Mesenchymal stem cell (in vitro differentiated cells and primary cell): Measurements from ENCODE around the gene EGFR.

ENCODE experiments used
- DNase-seq: peaks from one replicate; pipeline ENCODE4 v3.0.0-alpha.2; 2013
- H2AFZ ChIP-seq: one replicate; pipeline ENCODE4 v1.6.1; 2013; ENCODE audit warnings: low read depth, mild to moderate bottlenecking, control low read depth, inconsistent platforms, low read length, moderate library complexity
- H2AK5ac ChIP-seq: 2 replicates; pipeline ENCODE4 v1.6.1; 2013; ENCODE audit warnings: low read length, moderate library complexity, mild to moderate bottlenecking, inconsistent platforms; ENCODE audit not compliant: severe bottlenecking
- H2BK120ac ChIP-seq: one replicate; pipeline ENCODE4 v1.6.1; 2013; ENCODE audit warnings: low read depth, mild to moderate bottlenecking, inconsistent platforms, low read length, moderate library complexity
- H2BK12ac ChIP-seq, 2 experiments: one replicate each; pipeline ENCODE4 v1.6.1; 2013; ENCODE audit warnings: inconsistent platforms in 2 of 2, low read length in 2 of 2, mild to moderate bottlenecking in 2 of 2, moderate library complexity in 2 of 2, control low read depth in 1 of 2
- H2BK15ac ChIP-seq: one replicate; pipeline ENCODE4 v1.6.1; 2013; ENCODE audit warnings: mild to moderate bottlenecking, low read depth, inconsistent platforms; ENCODE audit not compliant: poor library complexity, severe bottlenecking
- H2BK5ac ChIP-seq: 2 replicates; pipeline ENCODE4 v1.6.1; 2013; ENCODE audit warnings: low read depth, mild to moderate bottlenecking, low read length, control low read depth, inconsistent platforms; ENCODE audit not compliant: poor library complexity, severe bottlenecking
- H3K14ac ChIP-seq, 2 experiments: one replicate each; pipeline ENCODE4 v1.6.1; 2013; ENCODE audit warnings: inconsistent platforms in 2 of 2, low read length in 2 of 2, control low read depth in 1 of 2, mild to moderate bottlenecking in 1 of 2, moderate library complexity in 1 of 2
- H3K18ac ChIP-seq, 2 experiments: one replicate each; pipeline ENCODE4 v1.6.1; 2013; ENCODE audit warnings: inconsistent platforms in 2 of 2, low read length in 2 of 2, control low read depth in 1 of 2, low read depth in 1 of 2, mild to moderate bottlenecking in 1 of 2
- H3K23ac ChIP-seq, 2 experiments: one replicate each; pipeline ENCODE4 v1.6.1; 2013; ENCODE audit warnings: inconsistent platforms in 2 of 2, low read length in 2 of 2, mild to moderate bottlenecking in 2 of 2, moderate library complexity in 2 of 2, control low read depth in 1 of 2
- H3K27ac ChIP-seq: 2 replicates; pipeline ENCODE4 v1.5.1; 2013; ENCODE audit warnings: mild to moderate bottlenecking, moderate library complexity, low read length, control low read depth, inconsistent platforms; ENCODE audit not compliant: poor library complexity, severe bottlenecking
- H3K27me3 ChIP-seq, 2 experiments: 2 replicates each; pipeline versions ENCODE4 v1.6.1 to v1.7.0; 2013; ENCODE audit warnings: low read length in 2 of 2, mild to moderate bottlenecking in 2 of 2, moderate library complexity in 2 of 2, control low read depth in 1 of 2, inconsistent platforms in 1 of 2; ENCODE audit not compliant: control insufficient read depth in 1 of 2, insufficient read depth in 1 of 2
- H3K36me3 ChIP-seq, 2 experiments: 2 replicates each; pipeline versions ENCODE4 v1.6.1 to v1.7.0; 2013; ENCODE audit warnings: low read length in 2 of 2, control low read depth in 1 of 2, inconsistent platforms in 1 of 2, low read depth in 1 of 2, mild to moderate bottlenecking in 1 of 2; ENCODE audit not compliant: insufficient read depth in 2 of 2, control insufficient read depth in 1 of 2
- H3K4ac ChIP-seq, 2 experiments: one replicate each; pipeline ENCODE4 v1.6.1; 2013; ENCODE audit warnings: inconsistent platforms in 2 of 2, low read length in 2 of 2, mild to moderate bottlenecking in 2 of 2, moderate library complexity in 2 of 2, control low read depth in 1 of 2, low read depth in 1 of 2
- H3K4me1 ChIP-seq: 2 replicates; pipeline ENCODE4 v1.6.1; 2013; ENCODE audit warnings: low read depth, low read length, control low read depth; ENCODE audit not compliant: control insufficient read depth, insufficient read depth
- H3K4me2 ChIP-seq: 2 replicates; pipeline ENCODE4 v1.6.1; 2013; ENCODE audit warnings: low read length, mild to moderate bottlenecking, inconsistent platforms; ENCODE audit not compliant: poor library complexity, severe bottlenecking
- H3K4me3 ChIP-seq, 2 experiments: 2 replicates each; pipeline versions ENCODE4 v1.5.1 to v1.7.0; 2013; ENCODE audit warnings: low read length in 2 of 2, mild to moderate bottlenecking in 2 of 2, control low read depth in 1 of 2, low read depth in 1 of 2; ENCODE audit not compliant: insufficient read depth in 1 of 2
- H3K79me1 ChIP-seq: replicated peaks from 2 replicates; pipeline ENCODE4 v1.6.1; 2013; ENCODE audit warnings: mild to moderate bottlenecking, control low read depth, low read length, inconsistent platforms; ENCODE audit not compliant: poor library complexity, severe bottlenecking
- H3K9ac ChIP-seq: 2 replicates; pipeline ENCODE4 v1.7.0; 2013; ENCODE audit warnings: mild to moderate bottlenecking, low read length, moderate library complexity
- H3K9me3 ChIP-seq: 2 replicates; pipeline ENCODE4 v1.7.0; 2013; ENCODE audit warnings: mild to moderate bottlenecking, low read length; ENCODE audit not compliant: control insufficient read depth
- H4K8ac ChIP-seq: one replicate; pipeline ENCODE4 v1.6.1; 2013; ENCODE audit warnings: inconsistent platforms, mild to moderate bottlenecking, low read length, moderate library complexity
- H4K91ac ChIP-seq: one replicate; pipeline ENCODE4 v1.6.1; 2013; ENCODE audit warnings: mild to moderate bottlenecking, low read length, inconsistent platforms
- WGBS: methylation state at CpG from one replicate; pipeline ENCODE4 v1.1.7; 2013; ENCODE audit warnings: mixed read lengths; 5-methylcytosine and 5-hydroxymethylcytosine counted together

The EGFR gene

GRCh38 chr7:55120074-55120473 lies 101.3 kb downstream of the EGFR start:
- no peaks in the 10 kb centered on the region for H3K9me3 ChIP-seq
- no peaks in the 10 kb centered on the region for H3K27me3 ChIP-seq
- no peak overlapping the region for H3K4me3 ChIP-seq
- WGBS, result 88% methylated on average over 7 of the region's 7 CpGs
- peak overlapping the region in 1 of 2 experiments; percentile 25 for H3K18ac ChIP-seq
- H4K91ac ChIP-seq, result peak overlapping the region; percentile 69
- H3K4me2 ChIP-seq, result no peak overlapping the region
- H2BK5ac ChIP-seq, result no peak overlapping the region
- H3K4me1 ChIP-seq, result peaks cover 3% of the 10 kb centered on the region
- no peak overlapping the region for H2BK120ac ChIP-seq
- no peak overlapping the region for H3K27ac ChIP-seq
- H2BK15ac ChIP-seq, result no peak overlapping the region
- DNase-seq, result no peak
- peak overlapping the region; percentile 49 for H3K9ac ChIP-seq
- H2BK12ac ChIP-seq, result no peak overlapping the region
- H3K36me3 ChIP-seq, result peaks cover 6 to 18% of the 10 kb centered on the region in 2 experiments
- peak overlapping the region; percentile 1 to 40 for H3K4ac ChIP-seq
- no peak overlapping the region for H2AFZ ChIP-seq
- no peak overlapping the region for H2AK5ac ChIP-seq
- no peak overlapping the region for H3K14ac ChIP-seq
- H3K79me1 ChIP-seq, result peaks cover 48% of the 10 kb centered on the region
- H4K8ac ChIP-seq, result no peak overlapping the region
- H3K23ac ChIP-seq, result no peak overlapping the region

GRCh38 chr7:55120501-55121198 lies 101.8 kb downstream of the EGFR start:
- H3K4me3 ChIP-seq, result no peak overlapping the region
- no peak overlapping the region for H3K14ac ChIP-seq
- H3K4me2 ChIP-seq, result no peak overlapping the region
- H3K9me3 ChIP-seq, result no peaks in the 10 kb centered on the region
- no peak overlapping the region for H2BK5ac ChIP-seq
- peaks cover 5% of the 10 kb centered on the region for H3K4me1 ChIP-seq
- H3K79me1 ChIP-seq, result peaks cover 48% of the 10 kb centered on the region
- WGBS, result 75% methylated on average over 5 of the region's 7 CpGs
- peak overlapping the region; percentile 49 for H3K9ac ChIP-seq
- no peak overlapping the region for H3K23ac ChIP-seq
- DNase-seq, result peak; percentile 91
- H2AFZ ChIP-seq, result no peak overlapping the region
- H4K91ac ChIP-seq, result no peak overlapping the region
- H2BK120ac ChIP-seq, result peak overlapping the region; percentile 78
- H2BK12ac ChIP-seq, result peak overlapping the region in 1 of 2 experiments; percentile 38
- no peak overlapping the region for H2BK15ac ChIP-seq
- no peak overlapping the region for H3K4ac ChIP-seq
- H3K18ac ChIP-seq, result peak overlapping the region in 1 of 2 experiments; percentile 48
- no peak overlapping the region for H2AK5ac ChIP-seq
- H3K27ac ChIP-seq, result no peak overlapping the region
- peaks cover 6 to 15% of the 10 kb centered on the region in 2 experiments for H3K36me3 ChIP-seq
- no peaks in the 10 kb centered on the region for H3K27me3 ChIP-seq
- H4K8ac ChIP-seq, result peak overlapping the region; percentile 29

GRCh38 chr7:55121249-55121648 lies 102.4 kb downstream of the EGFR start:
- Histone ChIP-seq H2BK15ac (no peak overlapping the region), H2AFZ (no peak overlapping the region), H3K4me1 (peaks cover 7% of the 10 kb centered on the region), H3K79me1 (peaks cover 49% of the 10 kb centered on the region), H4K91ac (peak overlapping the region; percentile 27), H3K36me3 (peaks cover 9 to 10% of the 10 kb centered on the region in 2 experiments), H3K18ac (peak overlapping the region; percentile 74 to 81), H3K23ac (no peak overlapping the region), H2AK5ac (no peak overlapping the region), H3K4ac (peak overlapping the region in 1 of 2 experiments; percentile 42), H3K9me3 (no peaks in the 10 kb centered on the region), H2BK120ac (no peak overlapping the region), H3K4me2 (no peak overlapping the region), H3K14ac (no peak overlapping the region), H4K8ac (no peak overlapping the region), H2BK12ac (peak overlapping the region in 1 of 2 experiments; percentile 71), H3K9ac (peak overlapping the region; percentile 21), H2BK5ac (no peak overlapping the region), H3K27me3 (no peaks in the 10 kb centered on the region), H3K4me3 (no peak overlapping the region), H3K27ac (no peak overlapping the region)
- DNase-seq, result no peak
- 98% methylated on average over 5 of the region's 5 CpGs for WGBS

GRCh38 chr7:55122263-55122662 lies 103.4 kb downstream of the EGFR start:
- Histone ChIP-seq H4K8ac (no peak overlapping the region), H2BK120ac (no peak overlapping the region), H4K91ac (no peak overlapping the region), H3K9me3 (no peaks in the 10 kb centered on the region), H3K4me3 (no peak overlapping the region), H3K18ac (no peak overlapping the region), H3K79me1 (peaks cover 42% of the 10 kb centered on the region), H2BK12ac (peak overlapping the region in 1 of 2 experiments; percentile 7), H2AK5ac (no peak overlapping the region), H3K14ac (peak overlapping the region in 1 of 2 experiments; percentile 9), H2BK5ac (no peak overlapping the region), H3K4ac (no peak overlapping the region), H3K36me3 (peaks cover 2 to 10% of the 10 kb centered on the region in 2 experiments), H3K4me2 (no peak overlapping the region), H2BK15ac (no peak overlapping the region), H3K9ac (no peak overlapping the region), H2AFZ (no peak overlapping the region), H3K4me1 (peaks cover 9% of the 10 kb centered on the region), H3K27ac (no peak overlapping the region), H3K23ac (no peak overlapping the region), H3K27me3 (no peaks in the 10 kb centered on the region)
- no peak for DNase-seq
- WGBS, result 84% methylated on average over 7 of the region's 7 CpGs
